K562 (cell line): ENCODE measurements around the gene STAP1. TPM values are rescaled to one million over a fixed set of nuclear protein-coding genes. Genes with fewer than 3 reads are reported as not detected.

ENCODE experiments used
- ATAC-seq: fragments of 200-7000 bp; cut with Tn5 transposase; 3 replicates; pipeline ENCODE4 v1.9.1; 2020; ENCODE audit warnings: moderate library complexity
- BruUV-seq: library from RNA; stranded (reverse); fragments of 400-500 nt; replicated peaks from 2 replicates; lab custom pipeline; 2021; lab: Mats Ljungman, UMichigan
- CTCF ChIA-PET: fragments of 300-600 bp; formaldehyde crosslinking; extraction: SDS; loops from one replicate; lab custom pipeline; 2021; ENCODE audit warnings: low intra/inter-chr PET ratio; lab: Yijun Ruan, JAX
- POLR2A ChIA-PET: fragments of 300-600, 350-650 bp; sonication (Branson Sonifier 250); formaldehyde crosslinking; extraction: SDS; loops from one replicate; lab custom pipeline; 2021; ENCODE audit warnings: antibody characterized with exemption, inconsistent platforms; lab: Yijun Ruan, JAX
- DNase-seq, 4 experiments: peaks; one replicate each; pipeline versions ENCODE4 v3.0.0 to v3.0.0-alpha.2; 2011 to 2018; ENCODE audit warnings: low spot score in 3 of 4, mixed read lengths in 3 of 4; ENCODE audit errors: extremely low read depth in 1 of 4
- FAIRE-seq: peaks from 2 replicates; lab custom pipeline; 2011; peaks lifted over from hg19 to GRCh38; lab: Jason Lieb, UNC
- H2AFZ ChIP-seq: 2 replicates; pipeline ENCODE4 v1.6.0; 2011; ENCODE audit warnings: low read depth, low read length, control low read depth, inconsistent platforms
- H3K27ac ChIP-seq: fragments of 200-600 bp; 3 replicates; pipeline ENCODE4 v1.8.0; 2011; ENCODE audit warnings: low read depth, mild to moderate bottlenecking, control low read depth, inconsistent platforms, low read length, moderate library complexity, mixed read lengths; ENCODE audit errors: extremely low read depth
- H3K27me3 ChIP-seq, 2 experiments: fragments of 300-600 bp in 1 of 2; 2 replicates in 1 of 2; 3 replicates in 1 of 2; pipeline versions ENCODE4 v1.6.0 to v1.8.0; 2011; ENCODE audit warnings: inconsistent platforms in 2 of 2, low read length in 2 of 2, mild to moderate bottlenecking in 1 of 2, mixed read lengths in 1 of 2, moderate library complexity in 1 of 2; ENCODE audit not compliant: control insufficient read depth in 2 of 2, insufficient read depth in 2 of 2
- H3K36me3 ChIP-seq: fragments of 300-600 bp; 3 replicates; pipeline ENCODE4 v1.8.0; 2011; ENCODE audit warnings: mild to moderate bottlenecking, low read length, inconsistent platforms; ENCODE audit not compliant: control insufficient read depth, insufficient read depth
- H3K4me1 ChIP-seq, 2 experiments: fragments of 200-600 bp in 1 of 2; replicated peaks in 1 of 2; 2 replicates in 1 of 2; 3 replicates in 1 of 2; pipeline versions ENCODE4 v1.5.1 to v1.8.0; 2011; ENCODE audit warnings: inconsistent platforms in 2 of 2, low read length in 2 of 2, mild to moderate bottlenecking in 1 of 2, mixed read lengths in 1 of 2, moderate library complexity in 1 of 2; ENCODE audit not compliant: control insufficient read depth in 2 of 2, insufficient read depth in 2 of 2
- H3K4me2 ChIP-seq: 2 replicates; pipeline ENCODE4 v1.6.1; 2011; ENCODE audit warnings: low read length, control low read depth, inconsistent platforms, mixed read lengths; ENCODE audit not compliant: insufficient read depth
- H3K4me3 ChIP-seq: fragments of 200-600 bp; sonication (generic), shearing (Covaris generic); 2 replicates; pipeline ENCODE4 v1.5.1; 2016; ENCODE audit warnings: control low read depth, inconsistent platforms
- H3K79me2 ChIP-seq: fragments of 200-600 bp; 3 replicates; pipeline ENCODE4 v1.8.0; 2011; ENCODE audit warnings: low read length, inconsistent platforms; ENCODE audit not compliant: control insufficient read depth, insufficient read depth
- H3K9ac ChIP-seq, 2 experiments: 2 replicates each; pipeline versions ENCODE4 v1.6.0 to v1.6.1; 2011; ENCODE audit warnings: low read depth in 2 of 2, low read length in 2 of 2, control low read depth in 1 of 2, inconsistent platforms in 1 of 2, mild to moderate bottlenecking in 1 of 2, mixed read lengths in 1 of 2; ENCODE audit not compliant: insufficient read depth in 1 of 2
- H3K9me1 ChIP-seq: one replicate; pipeline ENCODE4 v1.6.0; 2011; ENCODE audit warnings: inconsistent platforms, mild to moderate bottlenecking, low read length, moderate library complexity; ENCODE audit not compliant: control insufficient read depth, insufficient read depth
- H3K9me3 ChIP-seq: replicated peaks from 2 replicates; pipeline ENCODE4 v1.5.1; 2011; ENCODE audit warnings: low read depth, low read length, inconsistent platforms; ENCODE audit not compliant: control insufficient read depth, insufficient read depth
- H4K20me1 ChIP-seq: replicated peaks from 2 replicates; pipeline ENCODE4 v1.6.1; 2011; ENCODE audit warnings: low read length, inconsistent platforms, mixed read lengths; ENCODE audit not compliant: control insufficient read depth, insufficient read depth
- HDAC3 ChIP-seq: fragments of 450-650 bp; IDR thresholded peaks from 2 replicates; pipeline ENCODE4 v1.6.1; 2018; ENCODE audit warnings: borderline replicate concordance, mild to moderate bottlenecking, moderate library complexity; ENCODE audit not compliant: partially characterized antibody
- LARP7 ChIP-seq: fragments of 450-650 bp; IDR thresholded peaks from 2 replicates; pipeline ENCODE4 v1.6.1; 2016
- RAD21 ChIP-seq, 2 experiments: fragments of 250-450 bp in 1 of 2; fragments of 450-650 bp in 1 of 2; sonication (Bioruptor Pico) in 1 of 2; formaldehyde crosslinking in 1 of 2; IDR thresholded peaks in 1 of 2; conservative IDR thresholded peaks in 1 of 2; 2 replicates each; pipeline versions ENCODE4 v1.4.0 to v1.8.0; 2020 to 2022; ENCODE audit warnings: mild to moderate bottlenecking in 2 of 2, moderate library complexity in 1 of 2
- SRSF1 ChIP-seq: fragments of 200-400 bp; formaldehyde crosslinking; IDR thresholded peaks from 2 replicates; pipeline ENCODE4 v1.6.1; 2017; ENCODE audit warnings: mild to moderate bottlenecking, low read depth, low read length, moderate library complexity
- XRCC5 ChIP-seq: fragments of 200-400 bp; formaldehyde crosslinking; IDR thresholded peaks from 2 replicates; pipeline ENCODE4 v1.6.1; 2017; ENCODE audit warnings: low read depth, mild to moderate bottlenecking, low read length
- WGBS: fragments of 100-300 bp; shearing (Covaris generic); methylation state at CpG from one replicate; pipeline ENCODE4 v1.1.6; 2016; ENCODE audit warnings: low coverage, mixed read lengths; ENCODE audit not compliant: insufficient coverage; ENCODE audit errors: missing lambda C conversion rate; 5-methylcytosine and 5-hydroxymethylcytosine counted together
- in situ Hi-C: fragments of 300-500 bp; cut with MboI; formaldehyde crosslinking; loops from 4 replicates; pipeline ENCODE4 v1.15.0; 2018; ENCODE audit warnings: inconsistent platforms, mixed read lengths
- intact Hi-C: fragments of 100-400 bp; cut with micrococcal nuclease; formaldehyde crosslinking; loops from 2 replicates; pipeline ENCODE4 v1.14.2; 2022
- polyA plus RNA-seq, 8 experiments: library from polyadenylated mRNA; depleted of rRNA in 4 of 8; stranded (reverse) in 5 of 8; unstranded in 3 of 8; fragments of >200 nt; fragmentation: Nextera tagmentation in 2 of 8; fragmentation: Illumina TruSeq in 1 of 8; extraction: Ambion mirVana in 2 of 8; extraction: Trizol in 1 of 8; gene quantifications; 2 replicates each; pipeline versions ENCODE4 v1.2.1 to v1.2.3, GENCODE V29; 2011 to 2014; ENCODE audit warnings: inconsistent platforms in 1 of 8, missing spikeins in 1 of 8
- total RNA-seq, 7 experiments: library from RNA; depleted of rRNA in 6 of 7; stranded (reverse); fragments of >200 nt in 6 of 7; fragmentation: Illumina TruSeq in 2 of 7; extraction: Trizol in 2 of 7; gene quantifications; 2 replicates each; pipeline versions ENCODE4 v1.2.1 to v1.2.3, GENCODE V29; 2011 to 2021; ENCODE audit warnings: low replicate concordance in 1 of 7
- TF ChIP-seq, protein P1 (sequence below), 3 experiments: IDR thresholded peaks in 2 of 3; conservative IDR thresholded peaks in 1 of 3; 2 replicates each; pipeline ENCODE4 v1.5.1; 2011 to 2012; ENCODE audit warnings: low read length in 3 of 3, mild to moderate bottlenecking in 3 of 3, control low read depth in 2 of 3, improper control_type of control experiment in 1 of 3, inconsistent platforms in 1 of 3, low read depth in 1 of 3, mixed read lengths in 1 of 3, moderate library complexity in 1 of 3; ENCODE audit not compliant: insufficient read depth in 2 of 3
- TF ChIP-seq, protein P2 (sequence below): fragments of 450-650 bp; formaldehyde crosslinking; IDR thresholded peaks from 2 replicates; pipeline ENCODE4 v1.4.0; 2020; ENCODE audit warnings: mild to moderate bottlenecking, moderate library complexity
- TF ChIP-seq, protein P3 (sequence below), 2 experiments: fragments of 450-650 bp; formaldehyde crosslinking in 1 of 2; IDR thresholded peaks; 2 replicates each; pipeline versions ENCODE4 v1.4.0 to v1.6.1; 2014 to 2020; ENCODE audit warnings: mild to moderate bottlenecking in 2 of 2, borderline replicate concordance in 1 of 2, low read depth in 1 of 2

STAP1 gene
- total and polyA plus RNA-seq, 9 of the 15 experiments (the other 6 are each of a cell fraction or from before 2014, with no cell fraction given): 0.50 to 5.6 (median 1.4) TPM

DNA sequence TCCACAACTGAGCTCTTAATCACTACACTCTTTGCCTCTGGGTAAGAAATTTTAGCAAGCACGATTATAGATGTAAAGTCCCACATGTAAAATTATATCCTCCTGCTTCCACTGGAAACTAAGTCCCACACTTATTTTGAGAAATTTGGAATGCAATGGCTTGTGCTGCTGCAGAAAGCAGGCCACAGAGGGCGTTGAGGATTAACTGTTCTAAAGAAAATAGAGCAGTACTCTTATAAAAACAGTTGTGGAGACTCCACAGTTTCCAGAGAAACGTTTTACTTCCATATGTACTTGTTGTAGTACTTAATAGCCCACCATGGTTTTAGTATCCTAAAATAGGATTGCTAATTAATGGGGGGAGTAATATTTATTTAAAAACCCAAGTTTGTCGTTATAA lies 11.6 kb upstream of the STAP1 start:
- in situ Hi-C loops: no loop called here
- ATAC-seq: no peak
- peak overlapping the region; percentile 94 for H2AFZ ChIP-seq
- H3K79me2 ChIP-seq: peaks cover 34% of the 10 kb centered on the region
- WGBS: 23% methylated on average over 4 of the region's 4 CpGs
- peak overlapping the region in 1 of 2 experiments; percentile 59; a peak in 1 of 4 replicates for H3K9ac ChIP-seq
- H4K20me1 ChIP-seq: no peaks in the 10 kb centered on the region
- H3K4me1 ChIP-seq: peaks cover 5 to 14% of the 10 kb centered on the region in 2 experiments; a peak in 4 of 5 replicates
- H3K27ac ChIP-seq: peak overlapping the region; percentile 13; the same call in 1 of the 3 replicates
- FAIRE-seq: no peak
- no peaks in the 10 kb centered on the region for H3K9me1 ChIP-seq
- intact Hi-C loops: loop anchor here (5.0 to 10.0 kb wide), 3 partner anchors 80 to 808 kb away; partner anchors contain the start of gene YTHDC1
- H3K27me3 ChIP-seq: no peaks in the 10 kb centered on the region
- peaks cover 19% of the 10 kb centered on the region for H3K36me3 ChIP-seq
- BruUV-seq: no TSS peak
- H3K4me2 ChIP-seq: no peak overlapping the region
- ChIA-PET POLR2A (interaction anchor here (1.1 kb wide), 1 partner anchor 167 kb away, joined by 3 read pairs; no protein-coding TSS in a partner anchor), CTCF (no interaction called here)
- no peak for TF ChIP-seq XRCC5
- TF ChIP-seq SRSF1: no peak
- peak in 1 of 2 experiments; percentile 43; a peak in 1 of 4 replicates for TF ChIP-seq RAD21 (CRISPR knock-in tag; conservative IDR thresholded peaks at IDR 0.05 in 1 of 2, IDR thresholded peaks at IDR 0.05 in 1 of 2)
- no peak for TF ChIP-seq LARP7
- TF ChIP-seq, protein P1, sequence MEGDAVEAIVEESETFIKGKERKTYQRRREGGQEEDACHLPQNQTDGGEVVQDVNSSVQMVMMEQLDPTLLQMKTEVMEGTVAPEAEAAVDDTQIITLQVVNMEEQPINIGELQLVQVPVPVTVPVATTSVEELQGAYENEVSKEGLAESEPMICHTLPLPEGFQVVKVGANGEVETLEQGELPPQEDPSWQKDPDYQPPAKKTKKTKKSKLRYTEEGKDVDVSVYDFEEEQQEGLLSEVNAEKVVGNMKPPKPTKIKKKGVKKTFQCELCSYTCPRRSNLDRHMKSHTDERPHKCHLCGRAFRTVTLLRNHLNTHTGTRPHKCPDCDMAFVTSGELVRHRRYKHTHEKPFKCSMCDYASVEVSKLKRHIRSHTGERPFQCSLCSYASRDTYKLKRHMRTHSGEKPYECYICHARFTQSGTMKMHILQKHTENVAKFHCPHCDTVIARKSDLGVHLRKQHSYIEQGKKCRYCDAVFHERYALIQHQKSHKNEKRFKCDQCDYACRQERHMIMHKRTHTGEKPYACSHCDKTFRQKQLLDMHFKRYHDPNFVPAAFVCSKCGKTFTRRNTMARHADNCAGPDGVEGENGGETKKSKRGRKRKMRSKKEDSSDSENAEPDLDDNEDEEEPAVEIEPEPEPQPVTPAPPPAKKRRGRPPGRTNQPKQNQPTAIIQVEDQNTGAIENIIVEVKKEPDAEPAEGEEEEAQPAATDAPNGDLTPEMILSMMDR (IDR thresholded peaks at IDR 0.05 in 2 of 3, conservative IDR thresholded peaks at IDR 0.05 in 1 of 3; ENCODE audit: insufficient read depth in 2 of 3, low read depth in 1 of 3, low read length in 3 of 3): peak in 2 of 3 experiments; percentile 21 to 39; a peak in 2 of 6 replicates
- TF ChIP-seq, protein P2, sequence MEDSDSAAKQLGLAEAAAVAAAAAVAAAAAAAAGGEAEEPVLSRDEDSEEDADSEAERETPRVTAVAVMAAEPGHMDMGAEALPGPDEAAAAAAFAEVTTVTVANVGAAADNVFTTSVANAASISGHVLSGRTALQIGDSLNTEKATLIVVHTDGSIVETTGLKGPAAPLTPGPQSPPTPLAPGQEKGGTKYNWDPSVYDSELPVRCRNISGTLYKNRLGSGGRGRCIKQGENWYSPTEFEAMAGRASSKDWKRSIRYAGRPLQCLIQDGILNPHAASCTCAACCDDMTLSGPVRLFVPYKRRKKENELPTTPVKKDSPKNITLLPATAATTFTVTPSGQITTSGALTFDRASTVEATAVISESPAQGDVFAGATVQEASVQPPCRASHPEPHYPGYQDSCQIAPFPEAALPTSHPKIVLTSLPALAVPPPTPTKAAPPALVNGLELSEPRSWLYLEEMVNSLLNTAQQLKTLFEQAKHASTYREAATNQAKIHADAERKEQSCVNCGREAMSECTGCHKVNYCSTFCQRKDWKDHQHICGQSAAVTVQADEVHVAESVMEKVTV (CRISPR knock-in tag): no peak
- no peak for TF ChIP-seq HDAC3
- TF ChIP-seq, protein P3, sequence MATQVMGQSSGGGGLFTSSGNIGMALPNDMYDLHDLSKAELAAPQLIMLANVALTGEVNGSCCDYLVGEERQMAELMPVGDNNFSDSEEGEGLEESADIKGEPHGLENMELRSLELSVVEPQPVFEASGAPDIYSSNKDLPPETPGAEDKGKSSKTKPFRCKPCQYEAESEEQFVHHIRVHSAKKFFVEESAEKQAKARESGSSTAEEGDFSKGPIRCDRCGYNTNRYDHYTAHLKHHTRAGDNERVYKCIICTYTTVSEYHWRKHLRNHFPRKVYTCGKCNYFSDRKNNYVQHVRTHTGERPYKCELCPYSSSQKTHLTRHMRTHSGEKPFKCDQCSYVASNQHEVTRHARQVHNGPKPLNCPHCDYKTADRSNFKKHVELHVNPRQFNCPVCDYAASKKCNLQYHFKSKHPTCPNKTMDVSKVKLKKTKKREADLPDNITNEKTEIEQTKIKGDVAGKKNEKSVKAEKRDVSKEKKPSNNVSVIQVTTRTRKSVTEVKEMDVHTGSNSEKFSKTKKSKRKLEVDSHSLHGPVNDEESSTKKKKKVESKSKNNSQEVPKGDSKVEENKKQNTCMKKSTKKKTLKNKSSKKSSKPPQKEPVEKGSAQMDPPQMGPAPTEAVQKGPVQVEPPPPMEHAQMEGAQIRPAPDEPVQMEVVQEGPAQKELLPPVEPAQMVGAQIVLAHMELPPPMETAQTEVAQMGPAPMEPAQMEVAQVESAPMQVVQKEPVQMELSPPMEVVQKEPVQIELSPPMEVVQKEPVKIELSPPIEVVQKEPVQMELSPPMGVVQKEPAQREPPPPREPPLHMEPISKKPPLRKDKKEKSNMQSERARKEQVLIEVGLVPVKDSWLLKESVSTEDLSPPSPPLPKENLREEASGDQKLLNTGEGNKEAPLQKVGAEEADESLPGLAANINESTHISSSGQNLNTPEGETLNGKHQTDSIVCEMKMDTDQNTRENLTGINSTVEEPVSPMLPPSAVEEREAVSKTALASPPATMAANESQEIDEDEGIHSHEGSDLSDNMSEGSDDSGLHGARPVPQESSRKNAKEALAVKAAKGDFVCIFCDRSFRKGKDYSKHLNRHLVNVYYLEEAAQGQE (IDR thresholded peaks at IDR 0.05; ENCODE audit: borderline replicate concordance): peak; percentile 11; the same call in 1 of the 2 replicates
- TF ChIP-seq, protein P3 (CRISPR knock-in tag; IDR thresholded peaks at IDR 0.05; ENCODE audit: low read depth): no peak
- H3K4me3 ChIP-seq: no peak overlapping the region
- DNase-seq: peak in 1 of 4 experiments; percentile 48
- H3K9me3 ChIP-seq: peaks cover 11% of the 10 kb centered on the region; the same call in 1 of the 2 replicates
